Activated gamma-delta T cell treated with anti-CD3 and anti-CD28 coated beads, Interleukin-2, amount 50 U/mL, for 16 hours (primary cell): ENCODE results near the gene CUX1.
A peak's percentile ranks its signal among the peaks of the same experiment; 100 is the strongest.

ENCODE experiments used
- DNase-seq: peaks from one replicate; pipeline ENCODE4 v3.0.0-alpha.2; 2020; ENCODE audit warnings: low read depth

The CUX1 gene

GRCh38 chr7:102248456-102249395 is 431.3 kb downstream of the CUX1 start:
- DNase-seq: no peak

GRCh38 chr7:102251531-102252365 is 434.3 kb downstream of the CUX1 start:
- no peak for DNase-seq

- DNase-seq: no peak
Observed at GRCh38 chr7:102252366-102252982, 435.0 kb downstream of the CUX1 start.

DNA sequence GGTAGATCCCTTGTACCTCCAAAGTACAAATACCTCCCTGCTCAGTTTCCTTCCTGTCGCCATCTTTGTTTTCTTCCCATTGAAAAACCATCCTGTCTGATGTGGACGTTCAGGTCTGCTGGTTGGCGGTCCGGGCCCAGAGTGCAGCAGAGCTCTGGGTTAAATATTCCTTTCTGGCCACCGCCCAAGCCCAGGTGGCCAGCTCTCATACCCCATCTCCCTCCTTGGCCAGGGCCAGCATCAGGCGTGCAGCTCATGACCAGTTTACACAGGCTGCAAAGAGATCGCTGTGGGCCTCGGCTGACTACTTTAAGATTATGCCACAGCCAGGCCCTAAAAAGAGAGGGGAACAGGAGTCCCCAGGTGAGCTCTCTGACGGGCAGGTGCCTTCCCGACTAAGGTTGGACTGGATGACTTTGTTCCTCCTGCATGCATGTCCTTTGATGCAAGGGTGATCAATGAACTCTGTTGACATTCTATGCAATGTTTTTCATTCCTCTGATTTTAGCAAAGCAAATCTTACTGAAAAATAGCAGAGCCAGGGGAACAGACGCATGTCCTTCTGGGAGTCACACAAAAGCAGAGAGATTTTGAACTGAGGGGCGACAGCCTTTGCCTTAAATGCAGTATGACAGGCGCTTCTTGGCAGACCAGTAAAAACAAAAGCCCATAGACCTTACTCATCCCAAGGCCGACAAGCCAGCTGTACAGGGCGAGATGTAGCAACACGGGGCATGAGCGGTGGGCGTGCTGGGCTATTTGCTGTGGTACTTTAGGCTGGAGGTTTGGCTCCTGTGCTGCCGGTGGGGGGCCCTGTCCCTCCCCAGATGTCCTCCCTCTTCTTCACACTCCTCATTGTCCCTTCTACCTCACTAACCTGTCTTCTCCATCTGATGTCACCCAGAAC is 435.9 kb downstream of the CUX1 start:
- no peak for DNase-seq

GRCh38 chr7:102253973-102254370 is 436.5 kb downstream of the CUX1 start:
- DNase-seq: no peak

- DNase-seq: no peak
Observed at GRCh38 chr7:102254521-102254920, 437.1 kb downstream of the CUX1 start.

DNA sequence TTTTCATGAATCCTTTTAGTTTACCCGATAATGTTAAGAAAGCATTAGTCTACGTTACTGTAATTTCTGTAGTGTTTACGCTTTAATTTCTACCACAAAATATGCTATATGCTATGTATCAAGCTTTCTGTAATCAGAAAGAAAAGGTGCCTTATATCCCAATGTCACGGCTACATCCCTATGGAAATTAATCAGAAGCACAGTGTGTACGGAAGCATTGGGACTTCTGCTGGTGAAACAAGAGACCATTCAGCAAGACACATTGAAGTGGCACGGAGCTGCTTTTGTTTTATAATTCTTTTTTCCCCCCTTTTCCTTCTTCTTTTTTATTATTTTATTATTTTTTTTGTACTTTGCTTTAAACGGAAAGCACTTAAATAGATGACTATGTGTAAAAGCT is 438.1 kb downstream of the CUX1 start:
- no peak for DNase-seq

- DNase-seq: no peak
Observed at GRCh38 chr7:102255916-102256315, 438.5 kb downstream of the CUX1 start.

GRCh38 chr7:102258073-102258748 is 440.8 kb downstream of the CUX1 start:
- no peak for DNase-seq

GRCh38 chr7:102258749-102259107 is 441.3 kb downstream of the CUX1 start:
- no peak for DNase-seq

GRCh38 chr7:102260856-102261255 is 443.4 kb downstream of the CUX1 start:
- DNase-seq: no peak

- DNase-seq: no peak
Observed at GRCh38 chr7:102261451-102261850, 444.0 kb downstream of the CUX1 start.

DNA sequence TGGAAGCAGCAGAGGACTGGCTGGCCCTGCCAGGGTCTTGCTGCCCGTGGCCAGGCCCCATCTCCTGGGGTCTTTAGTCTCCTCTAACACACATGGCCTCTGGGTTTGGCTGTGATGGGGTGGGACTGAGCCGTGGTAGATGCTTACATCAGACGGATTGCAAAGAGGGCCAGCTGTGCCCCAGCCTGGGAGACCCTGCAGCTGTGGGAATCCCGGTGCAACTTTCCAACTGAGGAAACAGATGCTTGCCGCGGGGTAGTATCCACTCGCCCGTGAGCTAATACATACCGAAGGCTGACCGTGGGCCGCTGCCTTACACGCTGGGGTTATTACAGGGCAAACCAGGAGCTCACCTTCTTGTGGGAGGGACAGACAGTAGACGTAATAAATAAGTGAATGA is 445.1 kb downstream of the CUX1 start:
- DNase-seq: no peak

DNA sequence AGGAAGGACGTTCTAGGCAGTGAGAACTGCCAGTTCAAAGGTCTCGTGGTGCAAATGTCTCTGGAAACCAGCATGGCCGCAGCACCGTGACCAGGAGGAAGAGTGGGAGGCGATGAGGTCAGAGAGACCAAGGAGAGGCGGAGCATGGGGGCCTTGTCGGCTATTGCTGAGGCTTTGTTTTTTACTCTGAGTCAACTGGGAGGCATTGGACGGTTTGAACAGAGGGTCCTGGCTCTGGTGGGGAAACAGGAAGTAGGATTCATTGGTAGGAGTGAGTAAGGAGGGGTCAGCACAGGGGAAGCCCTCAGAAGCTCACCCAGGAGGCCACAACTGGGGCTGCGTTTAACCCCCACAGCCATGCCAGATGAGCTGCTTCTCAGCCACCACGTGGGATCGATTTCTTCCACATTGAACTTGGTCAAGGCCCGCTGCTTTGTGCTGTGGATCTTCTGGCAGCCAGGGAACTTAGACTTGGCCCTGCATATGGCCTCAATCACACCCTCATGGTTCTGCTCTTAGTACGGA is 447.0 kb downstream of the CUX1 start:
- no peak for DNase-seq

- DNase-seq: no peak
Observed at GRCh38 chr7:102266541-102266940, 449.1 kb downstream of the CUX1 start.

DNA sequence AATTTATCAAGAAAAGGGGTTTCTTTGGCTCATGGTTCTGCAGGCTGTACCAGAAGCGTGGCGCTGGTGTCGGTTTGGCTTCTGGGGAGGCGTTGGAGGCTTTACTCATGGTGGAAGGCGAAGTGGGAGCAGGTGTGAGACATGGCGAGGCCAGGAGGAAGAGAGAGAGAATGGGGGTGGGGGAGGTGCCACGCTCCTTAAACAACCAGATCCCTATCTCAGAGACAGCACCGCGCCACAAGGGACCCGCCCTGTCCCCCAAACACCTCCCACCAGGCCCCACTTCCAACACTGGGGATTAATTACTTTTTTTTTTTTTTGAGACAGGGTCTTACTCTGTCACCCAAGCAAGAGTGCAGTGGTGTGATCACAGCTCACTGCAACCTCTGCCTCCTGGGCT is 451.2 kb downstream of the CUX1 start:
- DNase-seq: no peak

DNA sequence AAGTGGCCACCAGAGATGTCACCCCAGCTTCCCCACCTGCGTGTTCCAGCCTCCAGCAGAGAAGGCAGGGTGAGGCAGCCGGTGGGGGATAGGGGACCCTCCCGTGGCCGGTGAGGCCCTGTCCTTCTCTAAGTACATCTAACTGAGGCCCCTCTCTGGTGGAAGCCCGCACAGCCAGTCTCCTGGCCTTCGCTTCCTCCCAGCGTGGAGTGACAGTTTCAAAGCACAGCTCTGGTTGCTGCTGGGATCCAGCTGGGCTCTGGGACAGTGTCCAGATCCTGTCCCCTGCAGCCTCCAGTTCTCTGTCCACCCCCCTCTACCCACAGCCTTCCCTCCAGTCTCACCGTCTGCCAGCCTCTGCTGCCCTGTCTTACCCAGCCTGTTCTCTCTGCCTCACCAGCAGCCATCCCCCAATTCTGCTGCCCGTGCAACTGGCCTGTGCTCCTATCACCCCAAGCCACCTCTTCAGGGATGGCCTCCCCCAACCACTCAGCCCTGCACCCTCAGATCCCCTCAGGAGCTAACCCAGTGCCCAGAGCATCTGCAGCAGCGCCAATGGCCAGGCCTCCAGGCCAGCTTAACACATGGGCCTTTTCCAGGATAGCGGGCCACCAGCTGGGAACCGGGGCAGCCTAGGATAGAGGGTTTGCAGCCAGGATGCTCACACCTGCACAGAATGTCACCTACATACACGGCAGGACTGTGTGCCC is 452.9 kb downstream of the CUX1 start:
- no peak for DNase-seq

DNA sequence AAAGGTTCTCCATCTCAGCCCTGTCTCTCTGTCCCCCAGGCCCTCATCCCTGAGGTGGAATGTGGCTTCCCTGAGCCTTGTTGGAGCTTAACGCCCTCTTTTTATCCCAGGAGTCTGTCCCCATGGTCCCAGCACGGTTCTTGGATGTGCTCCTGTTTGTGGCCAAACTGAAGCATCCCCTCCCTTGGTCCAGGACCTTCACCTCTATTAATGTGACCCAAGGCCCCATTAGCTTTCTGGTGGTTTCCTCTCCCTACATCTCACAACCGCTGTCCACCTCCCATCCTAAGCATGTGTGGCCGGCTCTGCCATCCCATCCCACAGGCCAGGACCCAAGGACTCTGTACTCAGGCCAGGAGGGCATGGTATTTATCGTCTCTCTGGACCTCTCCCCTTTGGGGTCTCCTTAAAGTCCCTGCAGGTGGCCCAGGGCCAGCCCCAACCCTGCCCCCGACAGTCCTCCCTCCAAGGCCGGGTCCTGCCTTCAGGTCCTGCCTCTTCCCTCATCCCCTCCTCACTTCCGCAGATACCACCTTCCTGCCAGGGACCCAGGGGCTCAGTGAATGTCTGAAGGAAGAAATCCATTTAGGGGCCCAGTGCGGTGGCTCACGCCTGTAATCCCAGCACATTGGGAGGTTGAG is 453.9 kb downstream of the CUX1 start:
- no peak for DNase-seq

DNA sequence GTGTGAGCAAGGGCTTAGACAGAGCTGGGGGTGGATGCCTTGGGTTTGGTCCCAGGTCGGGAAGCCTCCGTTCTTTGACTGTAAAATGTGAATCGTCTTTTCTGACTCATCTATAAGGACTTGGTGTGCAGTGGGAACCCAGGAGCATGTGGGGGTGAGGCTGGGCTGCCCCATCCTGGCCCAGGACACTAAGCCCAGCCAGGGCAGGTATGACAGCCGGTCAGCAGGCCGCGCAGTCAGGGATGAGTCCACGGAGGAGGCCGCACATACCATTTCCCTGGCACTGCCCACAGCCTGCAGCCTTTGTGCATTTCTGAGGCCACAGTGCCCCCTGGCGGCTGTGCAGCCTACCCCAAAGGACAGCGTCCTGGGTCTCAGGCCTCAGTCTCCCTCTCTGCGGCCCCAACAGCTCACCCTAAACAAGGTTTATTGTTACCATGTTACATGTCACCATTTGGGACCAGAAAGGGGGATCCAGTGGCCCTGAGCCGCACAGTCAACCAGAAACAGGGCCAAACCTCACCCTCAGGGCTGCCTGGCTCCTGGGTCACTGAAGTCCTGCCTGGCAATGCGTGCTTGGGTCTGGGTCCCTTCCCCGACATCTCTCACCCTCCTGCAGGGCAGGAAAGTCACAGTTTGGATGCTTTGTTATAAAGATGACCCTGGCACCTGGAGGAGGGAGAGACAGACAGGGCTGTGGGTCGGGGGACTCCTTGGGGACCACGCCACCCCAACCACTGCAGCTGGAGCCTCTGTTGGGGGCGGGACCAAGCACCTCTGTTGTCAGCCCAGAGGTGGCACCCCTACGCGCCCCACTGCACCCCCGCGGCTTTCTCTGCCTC is 454.9 kb downstream of the CUX1 start:
- DNase-seq: peak; percentile 66
